ENCODE results near the gene PDE6B.
"Not testable (repeated sequence)": the region's sequence is repeated elsewhere in the genome, so short reads cannot be mapped to it uniquely, and the experiment has no call there.

The PDE6B gene

DNA sequence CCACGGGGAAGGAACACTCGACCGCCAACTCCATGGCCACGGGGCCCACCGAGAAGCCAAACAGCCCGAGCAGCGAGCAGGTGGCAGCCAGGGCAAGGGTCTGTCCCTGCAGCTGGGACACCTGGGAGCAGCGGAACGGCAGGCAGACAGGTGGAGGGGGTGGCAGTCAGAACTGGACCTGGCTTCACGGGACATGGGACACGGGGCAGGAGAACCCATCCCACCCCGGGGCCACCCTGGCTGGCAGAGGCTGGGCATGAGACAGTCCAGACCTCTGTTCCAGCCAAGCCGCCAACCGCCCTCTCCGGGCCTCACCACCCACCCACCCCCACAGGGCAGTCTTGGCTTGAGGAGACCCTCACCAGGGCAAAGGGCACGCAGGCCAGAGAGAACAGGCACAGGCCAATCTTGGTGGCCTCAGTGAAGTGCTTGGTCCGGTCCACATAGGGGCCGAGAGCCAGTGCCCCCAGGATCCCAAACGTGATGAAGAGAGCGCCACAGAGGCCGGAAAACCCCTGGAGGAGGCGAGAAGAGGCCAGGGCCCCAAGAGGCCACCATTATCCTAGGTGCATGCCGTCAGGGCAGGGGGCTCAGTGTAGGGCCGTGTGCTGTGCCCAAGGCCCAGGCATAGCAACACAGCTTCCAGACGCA lies 58.0 kb downstream of the PDE6B start:
- no peak for DNase-seq (ENCODE audit: low read depth)

DNA sequence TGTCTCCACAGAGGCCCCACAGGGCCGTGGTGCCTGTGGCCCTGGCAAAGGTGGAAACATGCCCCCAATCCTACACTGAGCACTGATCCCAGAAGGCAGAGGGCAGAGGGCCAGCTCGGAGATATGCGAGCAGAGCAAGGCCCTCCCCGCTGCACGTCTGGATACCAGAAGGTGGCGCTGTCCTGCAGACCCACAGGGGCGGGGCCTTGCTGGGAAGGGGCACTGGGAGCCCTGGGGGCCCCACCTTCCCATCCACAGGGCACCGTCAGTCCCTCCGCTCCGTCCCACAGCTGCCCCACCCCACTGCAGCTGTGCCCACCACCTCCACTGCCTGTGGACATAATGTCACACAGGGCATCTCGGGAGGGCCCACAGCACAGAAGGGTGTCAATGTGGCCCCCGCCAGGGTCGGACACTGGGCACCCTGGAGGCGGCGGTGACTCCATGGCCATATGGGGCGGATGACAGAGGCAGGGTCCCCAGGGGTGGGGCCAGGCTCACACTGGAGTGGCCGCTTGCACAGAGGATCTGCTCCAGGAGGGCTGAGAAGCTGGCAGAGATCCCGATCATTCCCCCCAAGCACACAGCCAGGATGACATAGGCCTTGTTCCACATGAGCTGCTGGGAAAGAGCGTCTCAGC lies 58.7 kb downstream of the PDE6B start:
- DNase-seq (ENCODE audit: low read depth) = peak; percentile 11

DNA sequence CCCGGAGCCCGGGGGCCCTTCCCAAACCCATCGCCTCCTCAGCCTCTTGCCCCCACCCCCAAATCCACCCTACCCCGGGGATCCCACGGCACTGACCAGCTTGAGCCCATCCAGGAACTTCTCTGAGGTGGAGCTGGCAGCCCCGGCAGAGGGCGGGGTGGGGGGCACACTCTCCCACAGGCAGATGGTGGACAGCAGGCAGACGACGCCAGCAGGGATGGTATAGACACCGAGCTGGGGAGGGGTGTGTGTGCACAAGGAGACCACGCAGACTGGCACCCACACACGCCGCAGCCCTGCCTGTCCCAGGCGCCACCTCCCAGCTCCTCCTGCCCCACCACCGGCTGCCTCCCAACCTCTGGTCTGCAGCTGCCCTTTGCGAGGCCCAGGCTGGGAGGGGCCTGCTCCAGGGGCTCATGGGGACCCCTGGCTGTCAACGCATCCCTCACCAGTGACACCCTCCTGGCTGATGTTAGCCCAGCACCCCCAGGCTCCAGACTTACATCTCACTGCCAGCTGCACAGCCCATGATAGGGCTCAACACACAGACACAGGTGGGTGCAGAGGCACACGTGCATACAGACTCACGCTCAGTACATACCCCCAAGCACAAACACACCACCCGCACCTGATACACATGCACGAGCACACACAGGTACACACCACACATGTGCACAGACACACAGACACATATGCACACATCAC lies 59.4 kb downstream of the PDE6B start:
- no peak for DNase-seq (ENCODE audit: low read depth)

DNA sequence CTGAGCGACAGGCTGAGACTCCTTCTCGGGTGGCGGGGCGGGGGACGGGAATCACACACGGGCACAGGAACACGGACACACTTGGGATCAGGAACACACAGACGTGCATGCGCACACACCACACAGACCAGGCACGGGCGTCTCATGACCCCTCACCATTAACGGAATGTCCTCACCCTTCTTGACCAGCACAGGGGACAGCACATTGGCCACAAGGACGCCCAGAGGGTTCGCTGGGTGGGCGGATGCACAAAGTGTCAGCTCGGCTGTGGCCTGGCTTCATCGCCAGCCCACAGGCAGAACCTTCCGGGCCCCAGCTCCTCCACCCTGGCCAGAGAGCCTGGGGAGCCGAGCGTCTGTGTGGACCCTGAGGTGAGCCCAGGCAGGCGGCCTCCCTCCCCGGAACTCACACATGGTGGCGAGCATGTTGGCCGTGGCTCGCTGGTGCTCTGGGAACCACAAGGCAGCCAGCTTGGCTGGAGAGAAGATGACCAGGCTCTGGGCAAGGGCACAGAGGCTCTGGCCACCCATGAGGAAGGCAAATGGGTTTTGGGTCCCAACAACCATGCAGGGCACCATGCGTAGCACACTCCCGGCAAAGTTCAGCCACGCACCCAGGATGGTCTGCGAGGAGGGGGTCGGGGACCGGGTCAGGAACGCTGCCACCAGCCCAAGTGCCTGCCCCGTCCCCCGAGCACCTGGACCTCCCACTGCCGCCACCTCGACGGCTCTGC lies 60.5 kb downstream of the PDE6B start:
- DNase-seq (ENCODE audit: low read depth) = no peak

DNA sequence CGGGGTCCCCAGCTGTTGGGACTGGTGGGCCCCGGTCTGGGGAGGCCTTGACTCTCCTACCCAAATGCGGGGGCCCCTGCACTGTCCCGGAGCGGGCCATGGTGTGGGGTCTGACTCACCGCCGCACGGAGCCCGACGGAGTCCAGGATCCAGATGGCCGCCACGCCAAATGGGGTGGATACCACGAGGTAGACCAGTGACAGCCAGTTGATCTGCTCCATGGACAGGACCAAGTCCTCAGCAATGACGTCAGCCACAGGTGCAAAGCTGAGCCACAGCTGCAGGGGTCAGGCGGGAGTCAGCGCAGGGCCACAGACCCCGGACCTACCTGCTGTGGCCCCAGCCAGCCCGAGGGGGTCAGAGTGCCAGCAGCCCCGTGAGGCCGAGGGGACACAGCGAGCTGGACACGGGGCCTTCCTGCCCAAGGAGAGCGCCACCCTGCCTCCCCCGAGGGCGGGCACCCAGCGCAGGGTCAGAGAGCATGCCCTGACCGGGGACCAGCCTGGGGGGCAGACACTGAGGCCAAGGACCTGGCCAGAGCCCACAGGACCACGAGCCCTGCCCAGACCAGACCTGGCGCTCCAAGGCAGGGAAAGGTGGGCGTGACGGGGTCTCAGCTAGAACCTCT lies 61.2 kb downstream of the PDE6B start:
- DNase-seq (ENCODE audit: low read depth) = no peak

DNA sequence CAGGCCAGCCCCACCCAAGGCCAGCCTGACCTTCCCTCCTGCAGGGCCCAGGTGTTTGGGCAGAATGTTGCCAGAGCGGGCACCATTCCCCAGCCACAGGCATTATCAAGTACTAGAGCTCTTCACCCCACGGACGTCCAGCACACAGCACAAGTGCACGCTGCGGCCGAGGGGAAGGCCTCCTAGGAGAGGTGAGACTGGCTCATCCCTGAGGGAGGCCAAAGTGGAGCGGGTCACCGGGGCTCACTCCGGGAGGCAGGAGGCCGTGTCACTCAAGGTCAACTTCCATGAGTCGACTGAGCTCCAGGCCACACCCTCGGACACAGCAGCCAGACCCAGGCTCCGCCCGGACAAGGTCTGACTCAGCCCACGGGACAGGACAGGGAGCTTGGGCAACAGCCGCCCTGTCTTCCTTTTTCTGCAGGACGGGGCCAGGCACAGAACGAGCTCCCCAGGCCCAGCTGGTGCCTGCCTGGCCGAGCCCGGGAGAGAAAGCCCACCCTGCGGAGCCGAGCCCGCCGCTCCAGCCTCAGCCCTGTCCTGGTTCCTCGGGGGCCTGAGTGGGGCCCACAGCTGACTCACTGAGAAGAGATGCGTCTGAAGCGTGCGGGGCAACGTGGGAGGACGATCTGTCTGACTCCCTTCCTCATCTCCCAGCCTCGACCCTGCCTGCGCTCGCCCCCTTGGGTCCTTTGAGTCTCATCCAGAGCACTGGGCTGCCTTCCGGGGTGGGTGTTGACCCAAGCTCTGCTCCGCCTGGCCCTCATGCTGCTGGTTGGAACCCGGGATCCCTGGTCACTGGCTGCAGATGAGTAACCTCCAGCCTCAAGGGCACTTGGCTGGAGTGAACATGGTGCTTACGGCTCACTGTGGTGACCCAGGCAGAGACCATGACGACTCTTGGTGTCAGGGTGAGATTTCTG lies 61.9 kb downstream of the PDE6B start:
- DNase-seq (ENCODE audit: low read depth) = peak; percentile 60

DNA sequence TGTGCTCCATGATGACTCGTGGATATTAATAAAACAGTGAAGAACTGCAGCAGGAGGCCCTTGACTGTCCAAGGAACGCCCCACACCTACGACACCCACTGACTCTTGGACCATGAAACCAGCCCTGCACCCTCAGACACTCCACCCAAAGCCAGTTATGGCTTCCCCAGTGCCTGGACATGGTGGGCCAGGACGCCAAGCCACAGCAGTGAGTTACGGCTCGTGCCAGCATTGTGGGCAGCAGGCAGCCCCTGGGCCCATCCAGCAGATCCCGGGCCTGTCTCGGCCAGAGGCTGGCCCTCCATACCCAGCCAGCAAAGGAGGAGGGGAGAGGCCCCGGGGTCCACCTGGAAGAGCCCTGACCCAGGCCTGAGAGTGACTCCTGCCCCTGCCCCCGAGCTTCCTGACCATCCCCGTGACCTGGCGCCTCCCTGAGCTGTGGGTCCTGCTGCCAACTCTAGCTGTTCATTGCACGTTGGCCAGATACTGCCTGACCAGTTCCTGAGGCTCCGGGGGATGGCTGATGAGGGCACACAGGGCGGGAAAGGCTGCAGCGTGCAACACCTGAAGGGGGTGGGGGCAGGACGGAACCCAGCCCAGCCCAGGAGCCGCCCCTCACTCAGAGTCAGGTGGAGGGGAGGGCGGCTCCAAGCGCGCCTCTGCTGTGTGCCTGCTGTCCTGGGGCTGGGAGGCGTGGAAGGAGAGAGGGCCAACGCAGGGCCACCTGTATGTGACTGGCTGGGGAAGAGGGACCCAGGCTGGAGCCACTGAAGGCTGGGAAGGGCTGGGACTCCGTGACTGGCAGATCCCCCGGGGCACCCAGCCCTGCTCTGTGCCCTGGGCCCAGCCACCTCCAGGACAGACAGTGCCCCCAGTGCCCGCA lies 62.8 kb downstream of the PDE6B start:
- no peak for DNase-seq (ENCODE audit: low read depth)

DNA sequence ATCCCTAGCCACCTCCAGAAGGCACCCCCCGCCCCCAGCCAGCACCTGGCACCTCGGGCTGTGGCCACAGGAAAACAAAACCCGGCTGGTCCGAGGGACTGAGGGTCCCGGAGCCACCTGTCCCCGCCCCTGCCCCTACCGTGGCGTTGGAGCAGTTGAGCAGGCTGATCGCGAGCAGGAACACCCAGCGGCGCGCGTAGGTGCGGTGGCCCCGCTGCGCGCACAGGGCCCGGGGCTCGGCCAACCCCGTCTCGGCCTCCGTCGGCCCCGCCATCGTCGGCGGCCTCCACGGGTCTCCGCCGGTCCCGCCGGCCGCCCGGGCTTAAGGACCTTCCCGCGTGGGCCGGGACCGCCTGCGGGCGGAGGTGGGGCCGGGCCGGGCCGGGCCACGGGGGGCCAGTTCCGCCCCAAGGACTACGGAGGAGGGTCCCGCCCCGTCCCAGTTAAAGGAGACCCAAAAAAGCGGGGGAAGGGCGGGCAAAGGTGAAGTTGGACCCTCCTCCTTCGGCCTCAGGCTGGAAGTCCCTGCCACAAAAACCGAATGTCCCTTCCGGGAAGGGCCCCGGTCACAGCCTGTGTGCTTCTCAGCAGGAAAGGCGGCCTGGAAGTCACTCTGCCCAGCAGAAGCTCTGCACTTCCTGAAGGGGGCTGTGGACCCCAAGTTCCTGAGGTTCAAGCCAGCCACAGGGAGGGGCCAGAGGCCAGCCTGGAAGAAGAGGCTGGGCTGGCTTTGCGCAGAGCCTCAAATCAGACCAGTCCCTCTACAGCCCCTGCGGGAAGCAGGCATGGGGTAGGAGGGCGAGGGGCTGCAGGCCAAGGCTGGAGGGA lies 63.7 kb downstream of the PDE6B start, which contains the start of gene SLC49A3:
Gene SLC49A3 (minus strand): TSS at position 298 of the 828 bp plus-strand sequence. CDS start 24 bp downstream, at position 274.
- no peak for DNase-seq (ENCODE audit: low read depth)

DNA sequence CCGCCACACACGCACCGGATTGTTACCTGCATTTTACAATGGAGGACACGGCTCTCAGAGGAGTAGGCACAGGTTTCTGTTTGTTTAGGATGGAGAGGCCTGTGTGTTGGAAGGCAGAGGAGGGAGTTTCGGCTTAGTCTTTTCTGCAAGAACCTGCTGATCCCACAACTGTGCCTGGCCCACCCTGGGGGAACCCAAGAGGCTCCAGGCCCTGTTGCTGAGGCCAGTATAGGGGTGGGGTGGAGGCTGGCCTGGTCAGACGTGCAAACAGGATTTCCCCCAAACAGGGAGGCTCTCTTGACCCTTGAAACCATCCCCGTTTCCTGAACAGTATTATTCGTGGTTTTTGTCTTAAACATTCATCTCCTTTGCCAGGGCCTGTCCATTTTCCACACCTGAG lies 64.3 kb downstream of the PDE6B start:
- no peak for DNase-seq (ENCODE audit: low read depth)

DNA sequence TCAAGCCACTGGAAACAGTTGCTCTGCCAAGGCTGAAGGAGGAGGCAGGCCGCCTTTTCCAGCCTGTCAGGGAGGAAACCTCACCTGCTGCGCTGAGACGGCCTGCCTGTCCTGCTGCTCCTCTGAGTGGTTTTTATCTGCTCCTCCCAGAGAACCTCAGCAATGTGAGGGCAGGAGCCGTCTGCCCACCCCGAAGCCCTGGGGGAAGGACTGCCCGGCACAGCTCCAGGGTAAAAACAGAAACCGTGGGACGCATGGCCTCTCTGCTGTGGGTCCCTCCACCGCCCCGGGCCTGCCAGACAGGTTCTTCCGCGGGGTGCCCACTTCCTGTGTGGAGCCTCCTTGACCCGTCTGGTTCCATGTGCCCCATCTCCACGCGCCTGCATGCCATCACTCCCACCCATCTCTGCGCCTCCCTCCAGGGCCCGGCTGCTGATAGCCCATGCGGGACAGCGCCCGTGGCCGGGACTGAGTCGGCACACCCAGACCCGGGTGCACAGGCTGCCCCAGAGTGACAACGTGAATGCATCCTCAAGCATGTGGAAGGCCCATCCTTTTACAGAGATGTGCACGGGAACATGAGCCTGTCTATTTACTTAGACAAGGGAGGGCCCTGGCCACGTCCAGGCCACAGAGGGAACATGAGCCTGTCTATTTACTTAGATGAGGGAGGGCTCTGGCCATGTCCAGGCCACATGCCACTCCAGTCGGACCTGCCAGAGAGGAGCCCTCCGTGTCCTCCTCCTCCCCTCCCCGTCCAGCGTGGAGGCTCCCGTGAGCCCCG lies 67.6 kb downstream of the PDE6B start:
- no peak for DNase-seq (ENCODE audit: low read depth)

DNA sequence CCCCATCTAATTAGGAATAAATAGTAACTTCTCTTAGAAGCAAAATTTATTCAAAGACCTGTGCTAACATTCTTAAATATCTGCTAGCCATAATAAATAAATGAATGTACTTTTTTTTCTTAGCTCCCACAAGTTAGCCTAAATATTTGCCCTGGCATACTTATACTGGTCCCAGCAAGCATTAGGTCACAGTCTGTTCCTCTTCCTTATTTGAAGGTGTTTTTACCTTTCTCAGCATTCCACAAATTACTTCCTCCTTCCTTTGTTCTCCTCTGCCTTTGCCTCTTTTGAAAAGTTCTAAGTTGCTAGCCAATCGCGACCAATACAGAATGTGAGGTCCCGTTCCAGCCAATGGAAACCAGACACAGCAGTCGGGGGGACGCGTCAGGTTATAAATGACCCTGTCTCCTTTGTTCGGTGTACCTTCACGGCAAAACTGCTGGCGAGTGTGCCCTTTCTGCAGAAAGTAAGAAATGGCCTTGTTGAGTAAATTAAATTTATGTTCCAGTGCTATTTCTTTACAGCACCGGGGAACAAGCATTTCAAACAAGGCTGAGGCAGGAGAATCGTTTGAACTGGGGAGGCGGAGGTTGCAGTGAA lies 69.1 kb downstream of the PDE6B start:
- DNase-seq (ENCODE audit: low read depth) = not testable (repeated sequence)

DNA sequence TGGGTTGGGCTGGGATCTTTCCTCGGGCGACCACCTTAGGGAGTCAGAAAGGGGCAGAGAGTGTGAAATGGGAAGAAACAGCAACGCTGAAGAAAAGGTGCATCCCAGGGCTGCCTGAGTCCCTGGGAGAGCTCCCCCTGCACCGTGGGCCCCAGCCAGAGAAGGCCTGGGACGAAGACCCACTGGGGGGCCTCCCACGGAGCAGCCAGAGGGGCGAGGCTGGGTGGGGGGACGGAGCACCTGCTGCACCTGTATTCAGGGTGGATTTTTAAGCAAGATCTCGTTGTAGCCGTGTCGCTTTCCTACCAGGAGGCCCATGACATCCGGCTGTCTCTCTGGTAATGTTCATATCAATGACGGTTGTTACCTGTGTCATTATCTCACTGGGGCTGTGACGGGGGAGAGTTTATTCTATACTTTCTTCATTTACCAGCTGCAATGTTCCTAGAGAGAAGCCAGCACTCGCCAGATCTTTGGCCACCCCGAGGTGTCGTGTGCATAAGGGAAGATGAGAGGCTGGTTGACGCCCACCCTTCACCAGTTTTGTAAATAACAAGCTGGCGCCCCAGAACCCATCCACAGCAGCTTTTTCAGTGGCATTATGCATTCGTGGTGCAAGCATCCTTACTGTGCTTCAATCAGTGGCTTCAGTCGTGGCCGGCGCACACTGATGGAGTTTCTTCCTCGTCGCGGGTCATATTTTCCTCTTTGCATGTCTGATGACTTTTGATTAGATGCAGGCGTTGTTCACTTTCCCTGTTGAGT lies 74.6 kb downstream of the PDE6B start:
- no peak for DNase-seq (ENCODE audit: low read depth)

DNA sequence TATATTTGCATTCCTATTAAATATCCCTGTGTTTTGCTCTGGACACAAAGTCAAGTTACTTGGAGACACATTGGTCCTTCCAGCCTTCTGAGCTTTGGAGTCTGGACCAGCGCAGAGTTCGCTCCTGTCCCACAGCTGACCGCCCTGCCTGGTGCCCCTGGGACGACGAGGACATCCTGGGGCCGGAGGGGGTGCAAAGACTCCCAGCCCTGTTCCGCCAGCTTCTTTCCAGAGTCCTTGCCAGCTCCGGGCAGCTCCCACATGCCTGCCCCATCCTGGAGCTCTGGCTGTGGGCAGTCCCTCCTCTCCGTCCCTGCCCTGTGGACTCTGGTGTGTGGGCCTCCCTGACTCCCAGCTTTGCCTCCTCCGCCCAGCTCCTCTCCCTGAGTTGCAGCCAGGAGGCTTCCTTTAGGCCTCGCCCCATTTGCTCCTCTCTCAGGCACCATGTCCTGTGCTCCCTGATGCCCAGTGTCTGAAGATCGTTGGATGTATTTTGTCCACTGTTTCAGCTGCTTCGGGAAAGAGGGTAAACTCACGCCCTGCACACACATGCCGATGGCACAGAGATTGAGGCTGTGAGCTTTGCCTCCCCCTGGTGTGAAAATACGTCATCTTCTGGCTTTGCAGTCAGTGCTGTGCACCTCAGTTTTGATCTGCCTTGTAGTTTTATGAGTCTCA lies 75.4 kb downstream of the PDE6B start:
- no peak for DNase-seq (ENCODE audit: low read depth)

DNA sequence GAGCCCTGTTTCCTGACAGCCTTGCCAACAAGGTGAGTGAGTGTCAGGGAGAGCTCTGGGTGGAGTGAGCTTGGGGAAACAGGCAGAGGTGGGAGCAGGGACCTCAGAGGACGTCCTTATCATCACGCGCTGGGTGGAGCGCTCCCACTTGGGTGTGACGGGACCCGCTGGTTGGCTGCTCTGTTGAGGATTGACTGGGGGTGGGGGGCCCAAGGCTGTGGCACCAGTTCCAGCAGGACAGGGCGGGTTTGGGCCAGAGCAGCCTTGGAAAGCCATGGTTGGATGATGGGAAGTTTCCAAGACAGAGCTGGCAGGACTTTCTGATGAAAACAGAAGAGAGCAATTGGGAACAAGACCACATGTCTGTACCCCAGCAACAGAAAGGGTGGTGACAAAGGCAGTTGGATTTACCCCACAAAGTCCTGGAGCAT lies 77.3 kb downstream of the PDE6B start:
- DNase-seq (ENCODE audit: low read depth) = no peak

DNA sequence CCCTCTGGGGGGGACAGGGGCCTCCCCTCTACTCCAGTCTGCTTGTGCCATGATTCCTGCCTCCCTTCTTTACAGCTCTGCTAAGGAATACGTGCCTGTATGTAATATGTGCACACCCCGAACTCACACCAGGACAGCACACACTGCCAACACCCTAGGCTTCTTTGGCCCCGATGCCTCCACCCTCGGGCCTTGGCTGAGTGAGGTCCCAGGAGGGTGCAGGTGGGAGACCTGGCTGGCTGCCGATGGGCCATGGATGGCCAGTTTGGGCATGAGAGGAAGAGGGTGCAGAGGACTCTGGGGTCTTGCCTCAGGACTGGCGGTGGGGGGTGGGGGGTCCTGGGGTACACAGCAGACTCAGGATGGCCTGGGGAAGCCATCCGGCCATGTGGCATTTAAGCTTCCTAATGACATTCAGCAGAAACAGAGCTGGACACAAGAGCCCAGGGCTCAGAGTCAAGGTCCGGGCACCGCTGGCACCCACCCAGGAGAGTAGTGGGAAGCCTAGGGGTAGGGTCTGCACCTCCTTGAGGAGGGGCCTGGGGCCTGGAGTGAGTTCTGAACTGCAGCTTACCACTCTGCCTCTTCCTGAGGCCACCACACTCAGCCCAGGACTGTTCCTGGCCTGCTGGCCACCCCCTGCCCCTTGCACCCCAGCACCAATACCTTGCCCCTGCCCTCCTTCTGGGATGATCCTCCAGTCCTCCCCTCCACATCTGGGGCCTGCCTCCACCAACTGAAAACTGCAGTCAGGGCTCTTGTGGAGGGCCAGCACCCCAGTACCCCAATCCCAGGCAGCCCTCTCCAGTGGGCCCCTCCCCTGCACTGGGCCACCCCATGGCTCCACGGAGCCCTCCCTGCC lies 78.2 kb downstream of the PDE6B start:
- no peak for DNase-seq (ENCODE audit: low read depth)
